HS-27A (cell line): ENCODE results near the gene DLX5.
"Not testable (repeated sequence)": the region's sequence is repeated elsewhere in the genome, so short reads cannot be mapped to it uniquely, and the experiment has no call there.

Source experiments
- DNase-seq: peaks from one replicate; pipeline ENCODE4 v3.0.0-alpha.2; 2012; ENCODE audit warnings: low read depth, missing footprints

DLX5 gene

DNA sequence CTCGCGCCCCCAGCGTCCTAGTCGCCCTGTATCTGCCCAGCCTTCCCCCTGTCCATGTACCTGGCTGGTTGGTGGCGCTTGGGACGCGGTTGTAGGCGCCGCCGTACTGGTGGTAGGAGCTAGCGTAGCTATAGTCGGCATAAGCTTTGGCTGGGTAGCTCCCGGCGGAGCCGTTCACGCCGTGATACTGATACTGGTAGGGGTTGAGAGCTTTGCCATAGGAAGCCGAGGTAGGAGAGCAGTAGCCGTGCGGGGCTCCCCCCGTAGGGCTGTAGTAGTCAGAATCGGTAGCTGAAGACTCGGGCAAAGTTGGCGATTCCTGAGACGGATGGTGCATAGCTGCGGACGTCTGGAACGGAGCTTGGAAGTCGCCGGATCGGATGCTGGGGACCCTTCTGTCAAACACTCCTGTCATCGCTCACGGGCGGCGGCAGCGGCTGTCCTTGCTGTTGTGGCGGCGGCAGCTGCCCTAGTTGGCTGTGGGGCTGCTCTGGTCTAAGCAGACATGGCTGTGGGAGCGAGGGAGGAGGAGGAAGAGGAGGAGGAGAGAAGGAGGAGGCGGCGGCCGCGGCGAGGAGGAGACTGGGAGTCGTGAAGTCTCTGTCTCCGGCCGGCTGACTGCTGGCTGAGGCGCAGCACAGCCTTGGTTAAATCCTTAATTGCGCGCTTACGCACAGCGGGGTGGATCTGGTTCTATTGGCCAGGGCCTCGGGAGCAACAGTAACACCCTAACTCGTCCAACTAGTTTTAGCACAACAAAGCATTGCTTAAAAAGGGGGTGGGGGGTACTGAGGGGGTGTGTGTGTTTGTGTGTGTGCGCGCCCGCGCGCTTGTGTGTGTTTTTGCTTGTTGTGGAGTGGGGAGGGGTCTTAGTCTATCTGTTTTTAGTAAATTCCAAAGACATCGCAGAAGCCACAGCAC is at the start of gene DLX5:
Gene DLX5 (minus strand): TSS at position 623 of the 921 bp plus-strand sequence. CDS start 208 bp downstream, at position 415.
- no peak for DNase-seq

- not testable (repeated sequence) for DNase-seq
Observed at GRCh38 chr7:97072025-97072424, 47.4 kb upstream of the DLX5 start.

GRCh38 chr7:97064972-97065587 is 40.4 kb upstream of the DLX5 start:
- no peak for DNase-seq

- DNase-seq: no peak
Observed at GRCh38 chr7:97064020-97064419, 39.4 kb upstream of the DLX5 start.

DNA sequence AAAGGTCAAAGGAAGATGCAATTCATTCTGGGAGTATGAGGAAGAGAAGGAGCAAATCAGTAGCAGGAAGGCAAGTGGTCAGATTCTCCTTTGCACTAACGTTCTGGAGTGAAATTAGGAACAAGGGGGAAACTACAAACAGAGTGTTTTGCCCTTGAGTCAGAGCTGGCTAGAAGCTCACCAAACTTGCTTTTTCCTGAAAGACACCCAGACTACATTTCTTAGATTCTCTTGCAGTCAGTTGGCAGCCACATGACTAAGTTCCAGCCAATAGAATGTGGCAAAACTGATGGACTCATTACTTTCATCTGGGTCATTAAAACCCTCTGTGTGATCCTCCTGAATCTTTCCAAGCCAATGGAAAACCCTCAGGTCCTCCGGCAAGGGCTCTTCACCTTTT is 18.6 kb upstream of the DLX5 start:
- no peak for DNase-seq

GRCh38 chr7:97039374-97040065 is 14.9 kb upstream of the DLX5 start:
- DNase-seq: no peak

GRCh38 chr7:97034213-97034852 is 9.7 kb upstream of the DLX5 start:
- not testable (repeated sequence) for DNase-seq

GRCh38 chr7:97027427-97028234 is 3.0 kb upstream of the DLX5 start:
- peak; percentile 59 for DNase-seq

DNA sequence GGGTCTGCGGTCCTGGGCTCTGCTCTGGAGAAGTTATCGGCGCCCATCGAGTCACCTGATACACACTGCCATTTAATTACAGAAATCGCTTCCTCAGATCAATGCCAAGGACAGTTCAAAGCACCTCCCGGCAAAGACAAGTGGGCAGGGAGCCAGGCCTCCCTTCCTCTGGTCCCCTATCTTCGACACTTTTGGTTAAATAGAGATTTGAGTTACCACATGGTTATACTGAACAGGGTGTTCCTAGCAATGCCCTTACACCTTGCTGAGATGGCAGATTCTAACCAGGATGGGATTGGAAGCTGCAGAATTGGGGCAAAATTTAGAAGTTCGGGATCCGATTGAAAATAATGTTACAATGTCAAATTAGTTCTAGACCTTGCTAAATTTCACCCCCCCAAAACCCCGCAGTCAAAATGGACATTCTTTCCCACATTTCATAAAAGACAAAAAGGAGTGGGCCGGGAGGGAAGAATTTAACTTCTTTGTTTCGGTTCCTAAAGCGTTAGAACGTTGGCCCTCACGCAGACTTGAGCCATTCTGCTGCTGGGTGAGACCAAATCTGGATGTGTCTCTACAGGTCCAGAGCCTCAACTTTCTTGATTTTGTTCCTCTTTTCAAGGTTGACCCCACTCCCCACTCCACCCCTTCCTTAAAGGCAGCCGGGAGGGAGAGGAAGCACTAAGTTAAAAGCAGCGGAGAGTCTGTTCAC is 2.2 kb upstream of the DLX5 start:
- DNase-seq: no peak

- DNase-seq: no peak
Observed at GRCh38 chr7:97025983-97026714, 1.5 kb upstream of the DLX5 start.

DNA sequence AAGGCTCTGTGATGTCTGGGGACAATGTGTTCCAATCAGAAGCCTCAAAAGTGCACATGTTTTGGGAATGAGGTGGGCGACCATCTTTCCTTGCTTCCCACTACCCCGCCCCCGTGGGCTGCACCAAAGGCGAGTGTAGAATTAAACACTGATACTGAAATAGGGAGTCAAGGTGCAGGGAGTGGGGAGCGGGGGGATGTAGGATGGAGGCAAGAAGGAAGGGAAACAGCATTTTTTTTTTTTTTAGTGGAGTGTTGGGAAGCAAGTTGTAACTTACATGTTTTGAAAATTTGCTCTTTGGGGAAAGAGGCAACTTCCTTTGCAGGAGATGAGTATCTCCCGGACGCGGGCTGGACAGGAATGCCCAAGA is 484 bp upstream of the DLX5 start:
- no peak for DNase-seq

- DNase-seq: no peak
Observed at GRCh38 chr7:97022491-97023306, 1.9 kb downstream of the DLX5 start.

- DNase-seq: no peak
Observed at GRCh38 chr7:97021747-97022490, 2.7 kb downstream of the DLX5 start.

DNA sequence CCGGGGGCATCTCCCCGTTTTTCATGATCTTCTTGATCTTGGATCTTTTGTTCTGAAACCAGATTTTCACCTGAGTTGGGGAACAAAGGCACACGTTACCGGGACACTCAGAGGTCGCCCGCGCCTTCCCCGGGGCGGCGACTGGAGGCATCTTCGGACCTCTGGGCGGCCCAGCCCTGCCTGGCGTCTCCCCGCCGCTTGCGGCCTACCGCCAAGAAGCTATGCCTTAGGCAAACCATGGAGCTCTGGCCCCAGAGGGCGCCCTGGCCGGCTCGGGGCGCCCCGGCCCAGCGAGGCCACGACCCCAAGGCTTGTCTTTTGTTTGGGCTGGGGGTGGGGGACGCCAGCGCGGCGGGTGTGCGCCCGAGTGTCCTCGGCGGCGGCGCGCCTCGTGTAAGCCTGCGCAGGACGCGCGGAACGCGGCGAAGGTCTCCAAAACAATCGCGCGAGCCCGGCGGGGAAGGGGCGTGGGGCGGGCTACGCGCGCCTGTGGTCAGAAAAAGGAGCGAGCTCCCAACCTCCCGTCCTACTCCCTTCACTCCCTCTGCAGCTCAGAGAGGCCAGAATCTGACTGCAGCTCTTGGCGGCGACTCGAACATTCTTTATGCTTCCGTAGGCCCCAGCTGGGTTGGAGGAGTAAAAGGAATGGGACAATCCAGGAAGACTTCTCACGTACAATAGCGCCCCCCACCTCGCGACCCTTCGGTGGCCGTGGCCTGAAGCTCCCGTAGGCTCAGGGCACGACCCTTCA is 3.5 kb downstream of the DLX5 start:
- DNase-seq: no peak

DNA sequence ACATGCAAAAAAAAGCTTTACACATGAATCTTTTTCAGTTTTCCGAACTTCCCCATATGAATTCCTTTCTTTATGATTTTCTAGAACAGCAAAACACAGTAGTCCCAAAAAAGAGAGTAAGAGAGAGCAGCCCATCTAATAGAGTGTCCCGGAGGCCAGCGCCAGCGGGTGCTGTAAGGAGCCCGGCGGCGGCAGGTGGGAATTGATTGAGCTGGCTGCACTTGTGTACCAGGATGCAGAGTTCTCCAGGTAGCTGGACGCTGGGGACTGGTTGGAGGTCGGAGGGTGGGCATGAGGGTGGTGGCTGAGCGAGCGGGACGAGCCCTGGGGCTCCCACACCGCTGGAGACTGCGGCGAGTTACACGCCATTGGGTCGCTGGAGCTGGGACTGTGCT is 4.0 kb downstream of the DLX5 start:
- DNase-seq: no peak

DNA sequence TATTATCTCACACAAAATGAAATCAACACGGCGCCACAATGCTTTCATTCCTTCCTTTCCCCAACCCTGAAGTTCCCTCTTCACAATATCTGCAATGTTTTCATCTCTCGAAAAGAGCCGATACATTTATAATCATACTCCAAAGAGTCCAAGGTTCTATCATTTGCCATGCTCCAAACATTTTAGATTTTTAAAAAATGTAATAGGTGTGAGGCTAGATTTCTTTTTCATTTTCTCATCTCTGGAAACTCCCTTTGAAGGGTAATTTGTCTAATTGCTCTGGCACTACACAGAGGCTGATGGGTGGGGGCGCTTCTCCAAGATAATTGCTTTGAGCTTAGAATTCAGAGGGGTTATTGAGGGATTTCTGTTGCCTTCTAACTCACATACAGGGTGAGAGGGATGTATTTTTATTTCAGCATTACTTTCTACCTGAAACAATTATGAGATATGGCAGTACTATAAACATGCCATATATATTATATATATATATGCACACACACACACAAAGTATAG is 4.9 kb downstream of the DLX5 start:
- no peak for DNase-seq

- DNase-seq: no peak
Observed at GRCh38 chr7:97018791-97019531, 5.7 kb downstream of the DLX5 start.
